Measurements from ENCODE around the gene KRT3.
"Not testable (repeated sequence)": the region's sequence is repeated elsewhere in the genome, so short reads cannot be mapped to it uniquely, and the experiment has no call there.

The KRT3 gene

DNA sequence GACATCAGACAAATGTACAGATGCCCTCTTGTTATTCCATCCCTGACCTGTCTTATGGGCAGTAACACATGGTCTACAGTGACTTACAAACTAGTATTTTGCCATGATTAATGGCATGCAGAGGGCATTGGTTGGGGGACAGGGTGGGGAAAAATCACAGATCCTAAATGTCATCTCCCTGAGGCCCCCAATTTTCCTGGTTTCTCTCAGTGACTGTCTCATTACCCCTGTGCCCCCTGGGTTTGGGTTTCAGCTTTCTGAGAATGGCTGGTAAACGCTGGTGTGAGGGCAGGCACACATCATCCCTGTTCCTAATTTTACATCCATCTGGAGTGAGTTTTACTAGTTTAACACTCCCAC is 28.9 kb downstream of the KRT3 start:
- no peak for FAIRE-seq

DNA sequence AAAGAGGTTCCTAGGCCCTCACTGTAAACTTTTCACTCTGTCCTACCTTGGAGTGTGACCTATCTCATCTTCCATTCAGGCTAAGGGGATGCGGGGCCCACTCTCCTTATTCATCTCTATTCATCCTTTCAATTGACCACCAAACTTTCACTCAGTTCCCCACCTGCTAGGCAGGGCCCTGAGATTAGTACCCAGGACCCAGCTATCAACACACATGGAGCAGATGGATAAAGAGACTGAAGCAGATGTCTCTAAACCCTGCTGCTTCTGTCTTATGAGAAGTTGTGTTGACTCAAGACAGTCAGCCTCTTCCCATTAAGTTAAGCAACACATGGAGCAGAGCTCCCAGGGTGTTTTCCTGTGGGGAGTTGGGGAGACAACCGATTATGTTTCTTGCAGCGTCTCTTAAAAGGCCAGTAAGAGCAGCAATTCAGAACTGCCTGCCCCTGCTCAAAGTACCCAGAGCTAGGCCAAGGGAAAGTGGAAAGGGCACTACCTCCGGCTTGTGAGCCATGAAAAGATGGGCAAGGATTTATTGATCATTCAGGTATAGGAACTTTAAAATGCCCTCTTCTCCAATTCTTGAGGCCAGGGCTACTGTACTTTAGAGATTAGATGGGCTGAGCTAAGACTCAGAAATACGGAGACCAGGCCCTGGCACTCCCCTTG is 29.4 kb downstream of the KRT3 start:
- FAIRE-seq (no peak), DNase-seq (ENCODE audit: extremely low spot score, insufficient read length, low read depth) (no peak)

More for the DNA sequence above, 28.9 kb downstream of the KRT3 start:
- DNase-seq (ENCODE audit: extremely low spot score, insufficient read length, low read depth), result no peak

GRCh38 chr12:52765702-52766101 is 30.2 kb downstream of the KRT3 start:
- FAIRE-seq (no peak), DNase-seq (ENCODE audit: extremely low spot score, insufficient read length, low read depth) (no peak)

DNA sequence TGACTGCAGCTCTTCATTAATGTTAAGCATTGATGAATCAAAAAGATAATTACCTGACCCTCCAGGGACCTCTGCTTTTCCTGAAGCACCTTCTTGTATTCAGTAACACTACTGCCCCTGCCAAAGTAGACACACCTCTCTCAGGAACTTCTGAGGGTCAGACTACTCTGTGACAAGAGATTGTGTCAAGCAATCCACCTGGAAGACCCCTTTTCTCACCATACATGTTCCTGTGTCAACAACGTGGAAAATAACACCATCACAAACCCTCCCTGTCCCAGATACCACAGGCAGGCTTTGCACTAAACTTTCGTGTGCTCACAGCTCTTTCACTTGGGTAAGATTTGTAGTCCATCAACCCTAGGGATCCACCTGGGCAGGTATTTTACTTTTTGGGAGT is 31.9 kb downstream of the KRT3 start:
- FAIRE-seq, result no peak
- DNase-seq (ENCODE audit: extremely low spot score, insufficient read length, low read depth), result no peak

- DNase-seq (ENCODE audit: extremely low spot score, insufficient read length, low read depth) (no peak), FAIRE-seq (no peak)
These were observed 32.8 kb downstream of the KRT3 start for GRCh38 chr12:52763036-52763659.

GRCh38 chr12:52761802-52762201 is 34.1 kb downstream of the KRT3 start:
- DNase-seq (ENCODE audit: extremely low spot score, insufficient read length, low read depth), result no peak
- no peak for FAIRE-seq

GRCh38 chr12:52761218-52761617 is 34.7 kb downstream of the KRT3 start:
- not testable (repeated sequence) for DNase-seq (ENCODE audit: extremely low spot score, insufficient read length, low read depth); FAIRE-seq

DNA sequence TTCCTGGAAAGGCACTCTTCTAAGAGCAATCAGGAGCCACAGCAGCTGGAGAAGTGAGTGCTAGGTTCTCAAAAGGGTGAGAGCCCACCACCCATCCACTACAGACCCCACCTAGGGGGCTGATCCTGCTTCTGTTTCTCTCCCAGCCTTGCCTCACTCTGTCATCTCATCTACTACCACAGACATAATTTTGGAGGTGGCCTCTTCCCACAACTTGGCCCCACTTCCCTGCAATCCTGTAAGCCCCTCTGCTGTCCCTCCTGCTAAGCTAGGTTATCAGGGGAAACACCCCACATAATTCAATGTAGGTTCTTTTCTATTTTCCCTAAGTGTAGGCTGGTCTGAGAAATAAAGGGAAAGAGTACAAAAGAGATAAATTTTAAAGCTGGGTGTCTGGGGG is 35.3 kb downstream of the KRT3 start:
- no peak for FAIRE-seq
- DNase-seq (ENCODE audit: extremely low spot score, insufficient read length, low read depth), result no peak

- FAIRE-seq (no peak), DNase-seq (ENCODE audit: extremely low spot score, insufficient read length, low read depth) (no peak)
These were observed 36.2 kb downstream of the KRT3 start for GRCh38 chr12:52759695-52760094.

GRCh38 chr12:52759218-52759617 is 36.7 kb downstream of the KRT3 start:
- FAIRE-seq (no peak), DNase-seq (ENCODE audit: extremely low spot score, insufficient read length, low read depth) (no peak)

DNA sequence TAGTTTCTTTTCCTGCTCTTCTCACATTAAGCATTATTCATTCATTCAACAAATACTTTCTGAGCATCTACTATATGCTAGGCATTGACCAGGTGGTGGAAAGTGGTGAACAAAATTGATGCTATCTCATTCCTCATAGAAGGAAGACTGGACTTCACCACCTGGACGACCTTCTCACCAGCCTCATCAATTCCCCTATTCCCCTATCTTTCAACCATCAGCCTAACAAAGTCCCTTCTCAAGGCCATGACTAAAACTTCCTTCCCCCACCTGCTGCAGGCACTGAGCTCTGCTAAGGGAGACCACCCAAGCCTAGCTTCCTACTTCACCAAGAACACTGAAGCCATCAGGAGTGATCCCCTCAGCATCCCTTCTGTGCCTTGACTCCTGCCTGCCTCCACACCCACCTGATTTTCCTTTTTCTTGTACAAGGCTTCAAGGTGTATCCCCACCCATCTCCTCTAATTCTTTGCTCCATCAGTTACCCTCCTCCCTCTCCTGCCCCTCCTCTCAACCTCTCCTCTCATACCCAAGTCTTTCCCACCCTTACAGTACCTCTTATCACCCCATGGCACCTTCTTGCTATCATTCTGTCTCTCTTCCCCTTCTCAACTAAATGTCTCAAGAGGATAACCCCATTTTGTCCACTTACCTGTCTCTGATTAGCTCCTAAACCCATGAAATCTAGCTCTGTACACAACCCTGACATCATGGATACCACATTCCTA is 38.3 kb downstream of the KRT3 start:
- FAIRE-seq, result no peak
- no peak for DNase-seq (ENCODE audit: extremely low spot score, insufficient read length, low read depth)

DNA sequence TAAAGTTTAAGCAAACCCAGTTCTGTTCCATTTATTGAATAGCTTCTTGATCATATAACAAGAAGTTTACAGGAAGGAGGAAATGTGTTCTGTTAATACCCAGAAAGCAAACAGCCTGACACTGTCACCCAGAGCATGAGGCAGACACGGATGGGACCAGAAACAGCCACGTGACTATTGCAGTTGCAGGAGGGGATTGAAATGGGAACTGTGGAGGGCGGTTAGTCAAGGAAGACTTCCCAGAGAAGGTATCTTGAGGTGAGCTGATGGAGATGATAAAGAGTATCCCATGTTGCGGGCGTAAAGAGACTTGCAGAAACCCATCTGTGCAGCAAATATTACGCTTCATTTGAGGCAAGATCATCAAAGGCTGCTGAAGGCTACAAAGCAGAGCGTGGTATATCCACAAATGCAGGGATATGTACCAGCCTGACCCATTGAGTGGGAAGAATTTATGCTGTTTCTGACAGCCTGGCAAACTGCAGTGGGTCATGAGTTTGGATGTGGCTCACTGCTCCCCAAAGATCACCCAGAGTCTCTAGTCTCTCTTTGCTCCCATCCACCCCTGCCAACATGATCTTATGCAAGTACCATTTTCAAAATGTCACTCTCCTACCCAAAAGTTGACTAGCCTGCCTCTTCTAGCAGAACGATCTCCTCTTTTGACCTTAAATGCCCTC is 39.5 kb downstream of the KRT3 start:
- DNase-seq (ENCODE audit: extremely low spot score, insufficient read length, low read depth) (no peak), FAIRE-seq (no peak)

DNA sequence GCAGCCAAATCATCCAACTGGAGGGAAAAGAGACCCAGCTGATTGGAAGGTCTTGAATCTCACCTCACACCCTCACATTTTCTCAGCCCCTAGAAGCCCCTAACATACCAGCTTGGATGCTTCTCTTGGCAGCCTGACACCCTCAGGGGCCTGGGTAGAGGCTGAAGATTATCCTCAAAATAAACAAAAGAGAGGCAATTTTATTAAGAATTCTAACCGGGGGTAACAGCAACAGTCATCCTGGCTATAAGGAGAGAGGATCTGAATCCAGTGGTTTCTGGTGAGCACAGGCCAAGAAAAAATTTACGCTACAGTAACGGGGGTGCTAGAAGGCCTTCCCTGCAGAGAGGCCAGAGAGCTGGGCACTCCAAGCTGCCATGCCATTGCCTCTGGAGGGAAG is 40.4 kb downstream of the KRT3 start:
- no peak for FAIRE-seq
- DNase-seq (ENCODE audit: extremely low spot score, insufficient read length, low read depth), result no peak

GRCh38 chr12:52754135-52754534 is 41.8 kb downstream of the KRT3 start:
- no peak for DNase-seq (ENCODE audit: extremely low spot score, insufficient read length, low read depth)
- no peak for FAIRE-seq

GRCh38 chr12:52753283-52753682 is 42.6 kb downstream of the KRT3 start:
- no peak for DNase-seq (ENCODE audit: extremely low spot score, insufficient read length, low read depth)
- FAIRE-seq, result no peak

DNA sequence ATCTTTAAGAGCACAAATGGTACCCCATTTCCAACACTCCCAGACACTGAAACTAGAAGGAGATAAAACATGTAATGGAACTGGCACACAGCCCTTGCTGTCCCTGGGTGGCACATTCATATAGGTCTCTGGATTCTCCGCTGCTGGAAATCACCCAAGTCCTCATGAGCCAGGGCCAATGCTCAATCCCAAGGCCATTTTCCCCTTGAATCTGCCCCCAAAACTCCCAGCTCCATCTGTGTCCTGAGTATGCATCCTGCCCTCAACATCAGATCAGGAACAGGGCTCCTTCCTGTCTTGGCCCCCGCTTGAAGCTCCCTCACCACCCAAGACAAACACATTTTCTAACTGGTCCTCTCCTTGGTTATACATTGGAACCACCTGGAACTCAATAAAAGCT is 43.4 kb downstream of the KRT3 start:
- FAIRE-seq, result no peak

DNA sequence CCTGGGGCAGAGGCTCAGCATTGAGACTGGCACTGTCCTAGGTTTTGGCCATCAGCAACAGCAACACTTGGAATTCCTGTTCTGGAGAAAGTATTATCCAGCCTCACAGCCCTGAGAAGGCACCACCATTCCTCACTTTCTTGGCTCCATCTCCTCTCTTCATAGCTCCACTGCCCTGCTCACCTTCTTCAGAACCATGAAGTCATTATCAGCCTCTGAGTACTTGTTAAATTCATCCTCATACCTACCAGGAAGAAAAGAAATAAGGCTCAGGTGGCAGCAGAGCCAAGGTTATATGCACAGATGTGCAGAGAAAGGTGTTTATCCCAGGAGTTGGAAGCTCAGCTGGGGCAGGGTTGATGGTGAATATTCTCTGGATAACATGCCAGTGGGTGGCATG is 44.1 kb downstream of the KRT3 start:
- FAIRE-seq, result no peak
- no peak for DNase-seq (ENCODE audit: extremely low spot score, insufficient read length, low read depth)

More for the DNA sequence above, 43.4 kb downstream of the KRT3 start:
- DNase-seq (ENCODE audit: extremely low spot score, insufficient read length, low read depth), result no peak

GRCh38 chr12:52750532-52750931 is 45.4 kb downstream of the KRT3 start:
- DNase-seq (ENCODE audit: extremely low spot score, insufficient read length, low read depth); FAIRE-seq: not testable (repeated sequence)

DNA sequence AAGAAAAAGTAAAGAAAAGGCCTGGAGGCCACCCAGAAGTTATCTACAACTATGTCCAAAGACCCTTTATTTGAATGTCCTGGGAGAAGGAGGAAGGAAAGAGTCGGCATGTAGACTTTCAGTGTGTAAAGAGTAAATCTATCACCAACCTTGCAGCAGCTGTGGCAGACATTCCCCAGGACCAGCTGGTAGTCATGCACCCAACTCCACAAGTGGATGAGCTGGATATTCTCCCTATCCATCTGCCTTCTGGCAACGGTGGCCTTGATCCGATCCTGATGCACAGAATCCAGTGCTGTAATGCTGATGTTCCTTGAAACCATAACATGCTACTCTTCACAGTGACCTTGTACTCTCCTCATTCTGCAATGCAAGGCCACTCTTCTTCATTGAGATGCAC is 46.1 kb downstream of the KRT3 start:
- no peak for FAIRE-seq

DNA sequence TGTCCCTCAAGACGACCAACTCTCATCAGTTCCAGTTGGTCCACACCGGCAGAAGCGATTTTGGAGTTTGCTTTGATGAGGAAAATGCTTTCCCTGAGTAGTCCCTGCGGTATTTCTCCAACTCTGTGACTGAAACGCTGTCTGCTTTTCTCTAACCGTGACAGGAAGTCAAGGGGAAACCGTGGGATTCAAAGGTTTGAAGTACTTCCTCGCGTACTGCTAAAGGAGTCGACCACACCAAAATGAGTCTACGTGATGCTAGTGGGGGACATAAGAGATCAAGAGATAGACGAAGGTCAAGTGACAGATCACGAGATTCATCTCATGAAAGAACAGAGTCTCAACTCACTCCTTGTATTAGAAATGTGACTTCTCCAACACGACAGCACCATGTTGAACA is 47.3 kb downstream of the KRT3 start:
- DNase-seq (ENCODE audit: extremely low spot score, insufficient read length, low read depth), result no peak
- FAIRE-seq, result no peak

More for the DNA sequence above, 46.1 kb downstream of the KRT3 start:
- no peak for DNase-seq (ENCODE audit: extremely low spot score, insufficient read length, low read depth)

DNA sequence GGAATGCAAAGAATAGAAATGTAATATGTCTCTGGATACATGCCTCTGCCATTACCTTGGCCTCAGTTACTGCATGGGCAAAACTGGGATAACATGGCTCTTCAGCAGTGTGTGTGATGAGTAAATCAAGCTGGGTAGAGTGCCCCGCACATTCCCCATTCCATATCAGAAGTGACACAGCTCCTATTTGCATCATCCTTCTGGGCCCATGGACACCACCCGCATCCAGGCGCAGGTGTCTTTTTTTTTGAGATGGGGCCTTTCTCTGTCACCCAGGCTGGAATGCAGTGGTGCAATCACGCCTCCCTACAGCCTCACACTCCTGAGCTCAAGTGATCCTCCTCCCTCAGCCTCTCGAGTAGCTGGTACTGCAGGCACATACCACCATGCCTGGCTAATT is 50.4 kb downstream of the KRT3 start:
- no peak for FAIRE-seq

More for the DNA sequence above, 50.4 kb downstream of the KRT3 start:
- no peak for DNase-seq (ENCODE audit: extremely low spot score, insufficient read length, low read depth)
